GM12875 (cell line): ENCODE data around the gene GALNT4.

ENCODE experiments used
- H3K4me3 ChIP-seq: one replicate; pipeline ENCODE4 v1.5.1; 2011; ENCODE audit warnings: low read depth, low read length, control low read depth
- TF ChIP-seq, protein P1 (sequence below): IDR thresholded peaks from 2 replicates; pipeline ENCODE4 v1.5.1; 2011; ENCODE audit warnings: low read depth, mild to moderate bottlenecking, control low read depth, inconsistent platforms, low read length, moderate library complexity, borderline replicate concordance; ENCODE audit not compliant: insufficient read depth

Gene GALNT4

DNA sequence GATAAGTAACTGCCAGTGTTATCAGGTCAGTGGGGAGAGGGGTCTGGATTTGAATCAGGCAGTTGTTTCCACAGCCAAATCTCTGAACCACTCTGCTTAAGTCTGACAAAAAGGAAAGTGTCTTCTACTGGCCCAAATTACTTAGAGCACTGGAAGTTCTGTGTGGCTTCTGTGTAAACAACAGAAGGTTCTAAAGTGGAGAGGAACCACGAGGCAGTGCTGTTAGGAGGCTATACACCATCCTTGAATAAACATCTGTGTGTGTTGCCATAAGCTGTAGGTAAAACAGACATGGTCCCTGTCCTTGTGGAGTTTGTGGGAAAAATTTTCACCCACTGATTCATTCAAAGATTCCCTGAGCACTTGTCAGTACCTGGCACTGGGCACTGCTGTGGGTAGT is 50.0 kb downstream of the GALNT4 start:
- no peak overlapping the region for H3K4me3 ChIP-seq
- TF ChIP-seq, protein P1, sequence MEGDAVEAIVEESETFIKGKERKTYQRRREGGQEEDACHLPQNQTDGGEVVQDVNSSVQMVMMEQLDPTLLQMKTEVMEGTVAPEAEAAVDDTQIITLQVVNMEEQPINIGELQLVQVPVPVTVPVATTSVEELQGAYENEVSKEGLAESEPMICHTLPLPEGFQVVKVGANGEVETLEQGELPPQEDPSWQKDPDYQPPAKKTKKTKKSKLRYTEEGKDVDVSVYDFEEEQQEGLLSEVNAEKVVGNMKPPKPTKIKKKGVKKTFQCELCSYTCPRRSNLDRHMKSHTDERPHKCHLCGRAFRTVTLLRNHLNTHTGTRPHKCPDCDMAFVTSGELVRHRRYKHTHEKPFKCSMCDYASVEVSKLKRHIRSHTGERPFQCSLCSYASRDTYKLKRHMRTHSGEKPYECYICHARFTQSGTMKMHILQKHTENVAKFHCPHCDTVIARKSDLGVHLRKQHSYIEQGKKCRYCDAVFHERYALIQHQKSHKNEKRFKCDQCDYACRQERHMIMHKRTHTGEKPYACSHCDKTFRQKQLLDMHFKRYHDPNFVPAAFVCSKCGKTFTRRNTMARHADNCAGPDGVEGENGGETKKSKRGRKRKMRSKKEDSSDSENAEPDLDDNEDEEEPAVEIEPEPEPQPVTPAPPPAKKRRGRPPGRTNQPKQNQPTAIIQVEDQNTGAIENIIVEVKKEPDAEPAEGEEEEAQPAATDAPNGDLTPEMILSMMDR: no peak
